Measurements from ENCODE around the gene WDPCP. TPM values are rescaled to one million over a fixed set of nuclear protein-coding genes. Genes with fewer than 3 reads are reported as not detected.

Gene WDPCP
- total RNA-seq, 2 experiments from 2014 or later = 14.8 to 29.3 TPM

- CTCF ChIA-PET (ENCODE audit: unreplicated experiment) = no interaction called here
- H3K9me3 ChIP-seq (ENCODE audit: low read length) = no peaks in the 10 kb centered on the region
- no peak overlapping the region for H3K27ac ChIP-seq (ENCODE audit: low read depth, low read length, poor library complexity, severe bottlenecking)
- DNase-seq (ENCODE audit: low spot score) = no peak
- H3K79me2 ChIP-seq (ENCODE audit: insufficient read depth, low read depth, low read length) = no peaks in the 10 kb centered on the region
- H2AFZ ChIP-seq (ENCODE audit: low read length) = no peak overlapping the region
- H3K4me1 ChIP-seq (ENCODE audit: insufficient read depth, low read length, poor library complexity, severe bottlenecking) = no peaks in the 10 kb centered on the region
- peaks cover 92% of the 10 kb centered on the region for H3K36me3 ChIP-seq (ENCODE audit: insufficient read depth, low read length)
- BruUV-seq (replicated peaks) = no TSS peak
- H3K9me2 ChIP-seq (ENCODE audit: insufficient read depth, low read length) = no peaks in the 10 kb centered on the region
- intact Hi-C loops (cut with micrococcal nuclease; ENCODE audit: unreplicated experiment) = no loop called here
- POLR2A ChIA-PET = interaction anchor here (0.6 kb wide), 1 partner anchor 65 kb away, joined by 3 read pairs; no protein-coding TSS in a partner anchor
- no peak overlapping the region for H3K4me2 ChIP-seq (ENCODE audit: low read length)
- no peaks in the 10 kb centered on the region for H4K20me1 ChIP-seq (ENCODE audit: insufficient read depth, low read length)
- H3K4me3 ChIP-seq (ENCODE audit: low read depth, low read length, poor library complexity, severe bottlenecking) = no peak overlapping the region
- TF ChIP-seq, protein P1, sequence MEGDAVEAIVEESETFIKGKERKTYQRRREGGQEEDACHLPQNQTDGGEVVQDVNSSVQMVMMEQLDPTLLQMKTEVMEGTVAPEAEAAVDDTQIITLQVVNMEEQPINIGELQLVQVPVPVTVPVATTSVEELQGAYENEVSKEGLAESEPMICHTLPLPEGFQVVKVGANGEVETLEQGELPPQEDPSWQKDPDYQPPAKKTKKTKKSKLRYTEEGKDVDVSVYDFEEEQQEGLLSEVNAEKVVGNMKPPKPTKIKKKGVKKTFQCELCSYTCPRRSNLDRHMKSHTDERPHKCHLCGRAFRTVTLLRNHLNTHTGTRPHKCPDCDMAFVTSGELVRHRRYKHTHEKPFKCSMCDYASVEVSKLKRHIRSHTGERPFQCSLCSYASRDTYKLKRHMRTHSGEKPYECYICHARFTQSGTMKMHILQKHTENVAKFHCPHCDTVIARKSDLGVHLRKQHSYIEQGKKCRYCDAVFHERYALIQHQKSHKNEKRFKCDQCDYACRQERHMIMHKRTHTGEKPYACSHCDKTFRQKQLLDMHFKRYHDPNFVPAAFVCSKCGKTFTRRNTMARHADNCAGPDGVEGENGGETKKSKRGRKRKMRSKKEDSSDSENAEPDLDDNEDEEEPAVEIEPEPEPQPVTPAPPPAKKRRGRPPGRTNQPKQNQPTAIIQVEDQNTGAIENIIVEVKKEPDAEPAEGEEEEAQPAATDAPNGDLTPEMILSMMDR (conservative IDR thresholded peaks at IDR 0.05; ENCODE audit: low read length) = no peak
- no peak for TF ChIP-seq EZH2phosphoT487 (IDR thresholded peaks at IDR 0.05; ENCODE audit: borderline replicate concordance, low read depth, low read length)
These were observed 16.4 kb upstream of the WDPCP start for GRCh38 chr2:63604666-63605065.

DNA sequence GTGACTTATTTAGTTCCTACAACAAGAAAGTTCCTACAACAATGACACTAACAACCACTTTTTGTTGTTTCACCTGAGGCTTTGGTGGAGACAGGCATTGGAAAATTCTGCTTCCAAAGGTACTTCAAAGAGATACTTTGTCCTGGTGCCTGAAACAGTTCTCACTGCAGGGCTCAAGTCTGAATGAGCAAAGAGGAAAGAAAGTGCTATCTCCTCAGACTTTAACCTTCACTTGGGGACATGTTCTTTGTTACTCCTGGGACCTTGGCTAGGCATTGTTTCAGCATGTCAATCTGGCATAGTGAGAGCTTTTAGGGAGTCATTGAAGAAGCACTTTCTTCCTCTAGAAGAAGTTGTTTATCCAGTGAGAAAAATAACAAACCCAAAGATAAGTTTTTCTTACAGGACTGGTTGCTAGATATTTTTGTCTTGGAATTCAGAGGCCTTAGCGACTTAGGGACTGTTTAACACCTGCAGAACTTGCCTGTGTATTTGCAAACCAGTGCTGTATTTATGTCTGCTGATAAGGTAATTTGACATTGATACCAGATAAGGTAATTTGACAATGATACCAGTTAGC is 12.7 kb upstream of the WDPCP start:
- no peaks in the 10 kb centered on the region for H3K4me1 ChIP-seq (ENCODE audit: insufficient read depth, low read length, poor library complexity, severe bottlenecking)
- H3K9me2 ChIP-seq (ENCODE audit: insufficient read depth, low read length) = no peaks in the 10 kb centered on the region
- H3K79me2 ChIP-seq (ENCODE audit: insufficient read depth, low read depth, low read length) = peaks cover 16% of the 10 kb centered on the region; the same call in 1 of the 2 replicates
- no peak for DNase-seq (ENCODE audit: low spot score)
- H2AFZ ChIP-seq (ENCODE audit: low read length) = no peak overlapping the region
- BruUV-seq (replicated peaks) = no TSS peak
- ChIA-PET CTCF (ENCODE audit: unreplicated experiment) (no interaction called here), POLR2A (interaction anchor here (0.5 to 2.4 kb wide), 4 partner anchors 10 to 249 kb away, joined by 3 to 7 read pairs (median 4); no protein-coding TSS in a partner anchor)
- H3K36me3 ChIP-seq (ENCODE audit: insufficient read depth, low read length) = peaks cover 93% of the 10 kb centered on the region
- H3K27ac ChIP-seq (ENCODE audit: low read depth, low read length, poor library complexity, severe bottlenecking) = no peak overlapping the region
- H3K4me2 ChIP-seq (ENCODE audit: low read length) = no peak overlapping the region
- TF ChIP-seq, protein P1 (conservative IDR thresholded peaks at IDR 0.05; ENCODE audit: low read length) = no peak
- TF ChIP-seq EZH2phosphoT487 (IDR thresholded peaks at IDR 0.05; ENCODE audit: borderline replicate concordance, low read depth, low read length) = no peak
- H3K9me3 ChIP-seq (ENCODE audit: low read length) = no peaks in the 10 kb centered on the region
- no peak overlapping the region for H3K4me3 ChIP-seq (ENCODE audit: low read depth, low read length, poor library complexity, severe bottlenecking)
- H4K20me1 ChIP-seq (ENCODE audit: insufficient read depth, low read length) = no peaks in the 10 kb centered on the region
- intact Hi-C loops (cut with micrococcal nuclease; ENCODE audit: unreplicated experiment) = no loop called here

DNA sequence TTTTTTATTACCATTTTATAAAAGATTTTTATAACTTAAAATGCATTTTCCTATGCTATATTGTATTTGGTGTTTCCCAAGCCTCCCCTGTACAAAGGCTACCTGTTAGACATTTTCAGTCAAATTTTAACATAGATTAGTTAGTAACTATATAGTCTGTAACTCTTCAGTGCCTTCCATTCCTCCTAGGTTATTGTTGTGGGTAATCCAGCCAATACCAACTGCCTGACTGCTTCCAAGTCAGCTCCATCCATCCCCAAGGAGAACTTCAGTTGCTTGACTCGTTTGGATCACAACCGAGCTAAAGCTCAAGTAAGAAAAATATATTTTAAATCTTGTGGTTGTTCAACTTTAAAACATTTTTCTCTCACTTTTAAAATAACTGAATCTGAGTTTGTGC is 10.7 kb upstream of the WDPCP start:
- no peak overlapping the region for H3K27ac ChIP-seq (ENCODE audit: low read depth, low read length, poor library complexity, severe bottlenecking)
- DNase-seq (ENCODE audit: low spot score) = no peak
- TF ChIP-seq EZH2phosphoT487 (IDR thresholded peaks at IDR 0.05; ENCODE audit: borderline replicate concordance, low read depth, low read length) = no peak
- TF ChIP-seq, protein P1 (conservative IDR thresholded peaks at IDR 0.05; ENCODE audit: low read length) = no peak
- no peak overlapping the region for H3K4me2 ChIP-seq (ENCODE audit: low read length)
- H3K9me3 ChIP-seq (ENCODE audit: low read length) = no peaks in the 10 kb centered on the region
- H3K9me2 ChIP-seq (ENCODE audit: insufficient read depth, low read length) = no peaks in the 10 kb centered on the region
- no peaks in the 10 kb centered on the region for H3K4me1 ChIP-seq (ENCODE audit: insufficient read depth, low read length, poor library complexity, severe bottlenecking)
- POLR2A ChIA-PET = interaction anchor here (0.6 to 2.4 kb wide), 3 partner anchors 8 to 17 kb away, joined by 3 to 7 read pairs (median 5); partner anchors contain the start of gene MDH1
- BruUV-seq (replicated peaks) = no TSS peak
- H4K20me1 ChIP-seq (ENCODE audit: insufficient read depth, low read length) = no peaks in the 10 kb centered on the region
- CTCF ChIA-PET (ENCODE audit: unreplicated experiment) = no interaction called here
- no peak overlapping the region for H3K4me3 ChIP-seq (ENCODE audit: low read depth, low read length, poor library complexity, severe bottlenecking)
- peaks cover 93% of the 10 kb centered on the region for H3K36me3 ChIP-seq (ENCODE audit: insufficient read depth, low read length)
- intact Hi-C loops (cut with micrococcal nuclease; ENCODE audit: unreplicated experiment) = no loop called here
- no peak overlapping the region for H2AFZ ChIP-seq (ENCODE audit: low read length)
- H3K79me2 ChIP-seq (ENCODE audit: insufficient read depth, low read depth, low read length) = peaks cover 36% of the 10 kb centered on the region

Data from OCI-LY7 (cell line).